DND-41 (cell line): ENCODE results near the gene RNF150.

ENCODE experiments used
- CTCF ChIP-seq: IDR thresholded peaks from 2 replicates; pipeline ENCODE4 v1.5.1; 2012; ENCODE audit warnings: borderline replicate concordance, low read length, moderate library complexity, mild to moderate bottlenecking; ENCODE audit not compliant: poor library complexity, severe bottlenecking; ENCODE audit errors: extremely low read depth
- EZH2 ChIP-seq: IDR thresholded peaks from 3 replicates; pipeline ENCODE4 v1.6.1; 2012; ENCODE audit warnings: borderline replicate concordance, low read depth, mild to moderate bottlenecking, moderate library complexity, low read length, inconsistent platforms; ENCODE audit not compliant: severe bottlenecking

DNA sequence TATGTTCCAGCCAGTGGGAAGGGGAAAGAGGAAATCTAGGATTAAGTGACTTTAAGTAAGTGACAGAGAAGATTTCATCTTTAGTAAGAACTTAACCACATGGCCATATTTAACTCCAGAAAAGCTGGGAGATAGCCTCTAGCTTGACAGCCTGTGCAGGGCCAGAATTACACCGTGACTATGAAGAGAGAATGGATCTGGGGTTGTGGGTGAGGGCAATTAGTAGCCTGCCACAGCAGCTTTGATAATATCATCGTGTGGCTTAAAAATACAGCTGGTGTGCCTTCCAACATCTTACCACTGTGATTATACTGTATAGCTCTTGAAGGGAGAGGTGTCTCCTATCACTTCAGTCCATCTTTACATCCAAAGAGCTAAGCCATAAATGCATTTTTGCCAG, 319.5 kb downstream of the RNF150 start:
- no peak for TF ChIP-seq EZH2
- TF ChIP-seq CTCF = no peak
